RCC 7860 (cell line): ENCODE measurements around the gene BAIAP2L2.
A peak's percentile ranks its signal among the peaks of the same experiment; 100 is the strongest.
"Not testable (repeated sequence)": the region's sequence is repeated elsewhere in the genome, so short reads cannot be mapped to it uniquely, and the experiment has no call there.

Experiments used
- DNase-seq: peaks from one replicate; pipeline ENCODE4 v3.0.0-alpha.2; 2015; ENCODE audit warnings: low spot score
- FAIRE-seq: peaks from 2 replicates; lab custom pipeline; 2012; peaks lifted over from hg19 to GRCh38; lab: Jason Lieb, UNC

Gene BAIAP2L2, protein sequence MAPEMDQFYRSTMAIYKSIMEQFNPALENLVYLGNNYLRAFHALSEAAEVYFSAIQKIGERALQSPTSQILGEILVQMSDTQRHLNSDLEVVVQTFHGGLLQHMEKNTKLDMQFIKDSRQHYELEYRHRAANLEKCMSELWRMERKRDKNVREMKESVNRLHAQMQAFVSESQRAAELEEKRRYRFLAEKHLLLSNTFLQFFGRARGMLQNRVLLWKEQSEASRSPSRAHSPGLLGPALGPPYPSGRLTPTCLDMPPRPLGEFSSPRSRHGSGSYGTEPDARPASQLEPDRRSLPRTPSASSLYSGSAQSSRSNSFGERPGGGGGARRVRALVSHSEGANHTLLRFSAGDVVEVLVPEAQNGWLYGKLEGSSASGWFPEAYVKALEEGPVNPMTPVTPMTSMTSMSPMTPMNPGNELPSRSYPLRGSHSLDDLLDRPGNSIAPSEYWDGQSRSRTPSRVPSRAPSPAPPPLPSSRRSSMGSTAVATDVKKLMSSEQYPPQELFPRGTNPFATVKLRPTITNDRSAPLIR

DNA sequence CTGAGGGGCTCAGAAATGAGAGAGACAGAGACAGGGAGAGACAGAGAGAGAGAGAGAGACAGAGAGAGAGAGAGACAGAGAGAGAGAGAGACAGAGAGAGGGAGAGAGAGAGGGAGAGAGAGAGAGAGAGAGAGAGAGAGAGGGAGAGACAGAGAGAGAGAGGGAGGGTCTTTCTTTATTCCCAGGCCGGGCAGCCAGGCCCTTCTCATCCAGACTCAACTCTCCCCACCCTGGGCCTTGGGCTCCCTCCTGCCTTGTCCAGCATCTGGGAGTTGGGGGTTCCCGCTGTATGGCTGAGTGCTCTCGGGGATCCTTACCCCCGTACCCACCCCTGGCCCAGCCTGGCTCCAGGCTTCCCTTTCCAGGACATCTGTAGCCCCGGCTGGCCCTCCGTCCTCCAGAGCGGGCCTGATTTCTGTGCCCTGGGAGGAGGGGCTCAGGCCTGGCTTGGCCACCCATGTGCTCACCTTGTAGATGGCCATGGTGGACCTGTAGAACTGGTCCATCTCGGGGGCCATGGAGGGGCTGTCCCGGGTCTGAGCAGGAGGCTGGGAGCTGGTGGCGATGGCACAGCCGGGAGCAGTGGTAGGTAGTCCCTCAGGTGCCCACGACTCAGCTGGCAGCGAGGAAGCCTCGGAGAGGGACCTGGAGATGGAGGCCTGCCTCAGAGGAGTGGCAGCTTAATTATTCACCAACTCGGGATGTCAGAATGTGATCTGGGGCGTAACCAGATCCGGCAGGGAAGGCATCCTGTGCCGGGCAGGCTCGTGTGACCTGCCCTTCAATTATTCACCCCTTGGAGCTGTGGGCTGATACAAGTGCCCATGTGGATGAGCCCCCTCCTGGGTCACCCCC is at the start of gene BAIAP2L2:
BAIAP2L2 (minus strand) TSS at position 677 of the 855 bp plus-strand sequence; CDS start at position 518, 159 bp downstream.
- FAIRE-seq (peak; percentile 67), DNase-seq (peak; percentile 69)

DNA sequence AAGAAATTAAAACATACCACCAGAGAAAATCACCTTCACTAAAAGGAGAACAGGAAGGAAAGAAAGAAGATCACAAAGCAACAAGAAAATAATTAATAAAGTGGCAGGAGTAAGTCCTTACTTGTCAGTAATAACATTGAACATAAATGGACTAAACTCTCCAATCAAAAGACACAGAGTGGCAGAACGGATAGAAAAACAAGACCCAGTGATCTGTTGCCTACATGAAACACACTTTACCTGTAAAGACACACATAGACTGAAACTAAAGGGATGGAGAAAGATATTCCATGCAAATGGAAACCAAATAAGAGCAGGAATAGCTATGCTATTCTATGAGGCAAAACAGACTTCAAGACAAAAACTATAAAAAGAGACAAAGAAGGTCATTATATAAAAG is 45.2 kb upstream of the BAIAP2L2 start:
- FAIRE-seq (no peak), DNase-seq (no peak)

DNA sequence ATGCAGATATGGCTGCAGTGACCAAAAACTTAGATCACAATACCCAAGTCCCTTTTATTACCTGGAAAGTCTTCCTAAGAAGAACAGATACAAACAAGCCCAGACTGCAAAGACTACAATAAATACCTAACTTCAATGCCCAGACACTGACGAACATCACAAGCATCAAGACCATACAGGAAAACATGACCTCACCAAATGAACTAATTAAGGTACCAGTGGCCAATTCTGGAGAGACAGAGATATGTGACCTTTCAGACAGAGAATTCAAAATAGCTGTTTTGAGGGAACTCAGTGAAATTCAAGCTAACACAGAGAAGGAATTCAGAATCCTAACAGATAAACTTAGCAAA is 44.1 kb upstream of the BAIAP2L2 start:
- DNase-seq, FAIRE-seq: not testable (repeated sequence)

DNA sequence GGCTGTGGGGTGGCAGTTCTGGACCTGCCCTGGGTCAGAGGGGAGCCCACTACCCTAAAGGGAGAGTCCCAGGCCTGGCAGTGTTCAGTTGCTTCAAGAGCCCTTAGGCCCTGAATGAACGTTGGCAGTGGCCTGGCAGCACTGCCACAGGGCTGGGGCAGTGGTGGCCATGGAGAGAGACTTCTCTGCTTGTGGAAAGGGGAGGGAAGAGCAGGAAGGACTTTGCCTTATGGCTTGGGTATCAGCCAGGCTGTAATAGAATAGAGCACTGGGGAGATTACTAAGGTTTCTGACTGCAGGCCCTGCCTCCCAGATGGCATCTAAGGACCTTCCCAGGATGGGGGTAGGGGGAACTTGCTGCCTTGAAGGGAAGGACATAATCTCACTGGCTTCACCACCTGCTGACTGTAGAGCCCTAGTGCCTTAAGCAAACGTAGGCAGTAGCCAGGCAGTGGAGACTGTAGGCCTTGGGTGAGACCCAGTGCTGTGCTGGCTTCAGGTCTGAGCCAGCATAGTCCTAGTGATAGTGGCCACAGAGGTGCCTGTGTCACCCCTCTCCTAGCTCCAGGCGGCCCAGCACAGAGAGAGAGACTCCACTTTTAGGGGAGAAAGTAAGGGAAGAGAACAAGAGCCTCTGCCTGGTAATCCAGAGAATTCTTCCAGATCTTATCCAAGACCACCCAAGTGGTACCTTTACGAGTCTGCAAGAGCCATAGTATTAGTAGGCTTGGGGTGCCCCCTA is 43.5 kb upstream of the BAIAP2L2 start:
- FAIRE-seq (no peak), DNase-seq (no peak)

DNA sequence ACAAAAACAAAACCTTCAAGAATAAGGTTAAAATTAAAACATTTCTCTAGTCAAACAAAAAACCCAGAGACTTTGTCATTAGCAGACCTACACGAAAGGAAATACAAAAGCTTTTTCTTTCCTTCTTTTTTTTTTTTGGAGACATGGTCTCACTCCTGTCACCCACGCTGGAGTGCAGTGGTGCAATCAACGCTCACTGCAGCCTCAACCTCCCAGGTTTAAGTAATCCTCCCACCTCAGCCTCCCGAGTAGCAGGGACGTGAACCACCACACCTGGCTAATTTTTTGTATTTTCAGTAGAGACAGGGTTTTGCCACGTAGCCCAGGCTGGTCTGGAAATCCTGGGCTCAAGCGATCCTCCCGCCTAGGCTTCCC is 40.6 kb upstream of the BAIAP2L2 start:
- DNase-seq (no peak), FAIRE-seq (no peak)

DNA sequence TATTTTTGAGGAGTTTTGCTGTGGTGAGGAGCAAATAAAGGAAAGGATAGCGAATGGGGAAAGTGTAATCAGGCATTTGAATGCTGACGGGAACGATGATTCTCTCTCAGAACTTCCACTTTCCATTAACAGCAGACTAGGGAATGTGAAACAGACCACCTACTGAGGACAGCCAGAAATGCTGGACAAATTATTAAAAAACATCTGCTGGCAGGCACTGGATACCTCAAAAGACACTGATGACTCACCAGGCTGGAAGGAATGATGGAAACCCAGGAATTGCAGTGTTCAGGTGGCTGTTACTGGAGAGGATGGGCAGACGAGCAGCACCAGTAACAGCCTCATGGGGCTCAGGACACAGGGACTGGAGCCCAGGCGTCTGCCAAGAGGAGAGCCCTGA is 37.8 kb upstream of the BAIAP2L2 start:
- peak; percentile 29 for FAIRE-seq
- peak; percentile 55 for DNase-seq

DNA sequence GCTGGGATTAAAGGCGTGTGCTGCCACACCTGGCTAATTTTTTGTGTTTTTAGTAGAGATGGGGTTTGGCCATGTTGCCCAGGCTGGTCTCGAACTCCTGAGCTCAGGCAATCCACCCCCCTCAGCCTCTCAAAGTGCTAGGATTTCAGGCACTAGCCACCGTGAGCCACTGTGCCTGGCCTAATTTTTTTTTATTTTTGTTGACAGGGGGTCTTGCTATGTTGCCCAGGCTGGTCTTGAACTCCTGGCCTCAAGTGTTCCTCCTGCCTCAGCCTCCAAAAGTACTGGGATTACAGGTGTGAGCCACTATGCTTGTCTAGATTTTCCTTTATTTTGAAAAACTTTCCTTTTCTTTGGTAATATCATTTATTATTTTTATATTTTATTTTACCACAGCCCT is 35.7 kb upstream of the BAIAP2L2 start:
- not testable (repeated sequence) for FAIRE-seq, DNase-seq

DNA sequence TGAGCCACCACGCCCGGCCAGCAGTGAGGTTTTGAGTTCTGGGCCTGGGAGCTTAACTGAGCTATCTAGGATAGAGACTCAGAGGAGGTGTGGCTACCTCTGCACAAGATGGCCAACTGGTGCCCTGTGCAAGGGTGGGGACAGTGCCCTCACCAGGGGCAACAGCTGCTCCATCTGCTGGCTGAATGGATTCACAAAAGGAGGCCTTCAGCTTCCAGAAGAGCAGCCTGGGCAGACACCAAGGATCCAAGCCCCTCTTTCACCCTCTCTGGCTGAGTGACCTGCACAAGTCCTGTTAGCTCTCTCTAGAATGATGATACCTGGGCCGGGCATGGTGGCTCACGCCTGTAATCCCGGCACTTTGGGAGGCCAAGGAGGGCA is 33.5 kb upstream of the BAIAP2L2 start:
- no peak for FAIRE-seq
- DNase-seq = no peak

DNA sequence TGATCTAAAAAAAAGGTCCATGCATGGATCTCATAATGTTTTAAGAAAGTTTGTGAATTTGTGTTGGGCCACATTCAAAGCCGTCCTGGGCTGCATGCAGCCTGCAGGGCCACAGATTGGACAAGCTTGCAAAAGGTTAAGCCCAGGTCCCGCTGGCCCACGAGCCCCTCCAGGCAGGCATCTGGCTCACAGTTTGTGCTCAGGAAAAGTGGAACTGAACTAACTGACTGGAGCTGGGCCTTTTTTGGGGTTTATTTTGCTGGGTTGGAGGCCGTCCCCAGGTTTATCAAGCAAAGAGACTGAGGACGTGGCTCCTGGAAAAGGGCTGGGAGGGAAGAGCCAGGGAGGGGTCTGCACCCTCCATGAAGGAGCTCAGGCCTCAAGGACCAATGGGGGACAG is 32.1 kb upstream of the BAIAP2L2 start:
- DNase-seq (no peak), FAIRE-seq (no peak)

DNA sequence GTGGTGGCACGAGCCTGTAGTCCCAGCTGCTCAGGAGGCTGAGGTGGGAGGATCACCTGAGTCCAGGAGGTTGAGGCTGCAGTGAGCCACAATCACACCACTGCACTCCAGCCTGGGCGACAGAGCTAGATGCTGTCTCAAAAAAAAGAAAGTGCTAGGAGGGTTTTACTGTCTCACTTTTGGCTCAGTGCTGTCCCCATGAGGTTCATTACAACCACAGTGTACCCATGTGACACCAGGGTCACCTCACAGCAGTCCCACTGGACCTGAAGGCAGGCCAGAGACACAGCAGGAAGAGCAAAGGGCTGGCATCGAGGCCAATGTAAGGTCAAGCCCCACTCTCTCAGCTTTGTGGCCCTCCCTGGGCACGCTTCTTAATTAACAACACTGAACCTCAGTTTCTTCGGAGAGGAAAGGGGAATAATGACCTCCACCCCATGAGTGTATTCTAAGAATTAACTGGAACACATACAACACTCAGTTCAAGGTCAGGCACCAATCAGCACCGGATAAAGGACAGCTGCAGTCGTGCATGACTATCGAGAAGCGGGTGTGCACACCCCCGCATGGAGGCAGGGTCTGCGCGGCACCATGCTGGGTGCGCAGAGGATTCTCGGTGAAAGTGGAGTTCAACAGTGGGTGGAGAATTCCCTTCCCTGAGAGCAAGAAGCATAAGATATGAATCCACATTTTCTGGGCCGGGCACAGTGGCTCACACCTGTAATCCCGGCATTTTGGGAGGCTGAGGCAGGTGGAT is 30.9 kb upstream of the BAIAP2L2 start:
- FAIRE-seq (no peak), DNase-seq (no peak)

DNA sequence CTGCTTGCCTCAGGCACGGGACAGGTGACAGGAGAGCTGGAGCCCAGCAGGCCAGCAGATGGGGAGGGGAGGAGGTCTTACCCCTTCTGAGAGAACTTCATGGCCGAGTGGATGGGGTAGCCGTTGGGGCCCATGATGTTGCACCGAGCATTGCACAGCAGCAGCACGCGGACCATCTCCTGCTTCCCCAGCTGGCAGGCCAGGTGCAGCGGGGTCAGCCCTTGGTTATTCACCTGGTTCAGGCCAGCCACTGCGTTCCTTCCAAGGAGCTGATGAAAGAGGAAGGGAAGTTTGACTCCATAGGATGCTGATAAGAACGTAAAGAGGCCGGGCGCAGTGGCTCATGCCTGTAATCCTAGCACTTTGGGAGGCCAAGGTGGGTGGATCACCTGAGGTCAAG is 29.4 kb upstream of the BAIAP2L2 start:
- FAIRE-seq (no peak), DNase-seq (no peak)

DNA sequence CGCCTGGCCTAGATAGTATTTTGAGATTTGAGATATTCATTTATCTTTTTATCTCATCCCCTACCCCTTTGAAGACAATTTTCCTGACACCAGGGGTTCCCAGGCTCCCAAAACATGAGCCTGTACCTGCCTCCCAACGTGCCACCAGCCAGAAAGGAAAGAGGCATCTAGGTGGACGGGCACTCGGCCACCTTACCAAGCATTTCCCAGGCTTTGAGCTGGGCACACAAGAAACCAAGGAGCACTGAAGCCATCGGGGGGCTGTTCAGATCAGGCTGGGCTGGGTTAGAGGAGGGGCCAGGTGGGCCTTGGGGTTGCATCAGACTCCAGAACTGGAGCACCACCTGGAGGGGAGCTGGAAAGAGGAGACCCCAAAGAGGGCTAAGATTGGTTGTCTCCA is 28.5 kb upstream of the BAIAP2L2 start:
- FAIRE-seq (no peak), DNase-seq (no peak)

DNA sequence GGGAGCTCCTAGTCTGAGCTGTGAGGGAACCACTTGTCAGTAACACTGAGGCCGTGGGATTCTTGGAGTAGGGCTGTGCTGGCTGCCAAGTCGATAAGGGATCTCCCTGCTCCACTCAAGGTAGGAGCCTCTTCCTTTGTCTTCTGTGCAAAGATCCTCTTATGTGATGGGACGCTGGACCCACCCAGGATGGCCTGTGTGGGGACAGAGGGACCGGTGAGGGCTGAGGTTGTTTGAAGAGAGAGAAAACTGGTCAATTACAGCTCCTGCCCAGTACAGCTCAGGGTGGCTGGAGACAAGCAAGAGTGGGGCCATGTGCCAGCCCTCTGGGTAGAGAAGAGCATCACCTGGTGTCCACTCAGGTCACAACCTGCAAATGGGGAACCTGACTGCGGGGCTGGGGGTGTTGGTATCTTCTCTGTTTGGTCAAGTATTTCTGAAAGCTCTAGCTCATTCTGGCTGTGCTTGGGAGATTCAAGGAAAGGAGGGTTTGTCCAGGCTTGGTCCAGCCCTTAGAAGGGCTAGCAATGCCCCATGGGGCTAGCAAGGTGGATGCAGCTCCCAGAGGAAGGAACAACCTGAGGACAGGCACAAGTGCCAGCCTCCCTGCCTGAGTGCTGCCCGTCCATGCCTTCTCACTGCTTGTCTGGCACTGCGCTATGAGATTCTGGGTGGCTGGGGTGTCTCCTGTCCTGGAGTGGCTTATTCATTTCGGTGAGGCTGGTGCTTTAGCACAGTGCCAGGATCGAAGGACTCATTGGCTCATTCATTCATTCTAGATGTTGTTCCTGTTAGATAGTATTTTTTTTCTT is 27.6 kb upstream of the BAIAP2L2 start:
- FAIRE-seq (no peak), DNase-seq (no peak)

DNA sequence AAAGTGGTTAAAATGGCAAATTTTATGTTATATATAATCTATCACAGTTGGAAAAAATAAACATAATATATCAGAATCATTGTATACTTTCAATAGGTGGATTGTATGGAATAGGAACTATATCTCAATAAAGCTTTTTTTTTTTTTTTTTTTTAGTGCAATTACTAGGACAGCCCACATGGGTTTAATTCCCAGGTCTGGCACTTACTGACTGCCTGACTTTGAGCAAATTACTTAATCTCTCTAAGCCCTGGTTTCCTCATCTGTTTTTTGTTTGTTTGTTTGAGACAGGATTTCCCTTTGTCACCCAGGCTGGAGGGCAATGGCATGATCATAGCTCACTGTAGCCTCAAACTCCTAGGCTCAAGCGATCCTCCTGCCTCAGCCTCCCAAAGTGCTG is 26.1 kb upstream of the BAIAP2L2 start:
- DNase-seq (no peak), FAIRE-seq (no peak)

DNA sequence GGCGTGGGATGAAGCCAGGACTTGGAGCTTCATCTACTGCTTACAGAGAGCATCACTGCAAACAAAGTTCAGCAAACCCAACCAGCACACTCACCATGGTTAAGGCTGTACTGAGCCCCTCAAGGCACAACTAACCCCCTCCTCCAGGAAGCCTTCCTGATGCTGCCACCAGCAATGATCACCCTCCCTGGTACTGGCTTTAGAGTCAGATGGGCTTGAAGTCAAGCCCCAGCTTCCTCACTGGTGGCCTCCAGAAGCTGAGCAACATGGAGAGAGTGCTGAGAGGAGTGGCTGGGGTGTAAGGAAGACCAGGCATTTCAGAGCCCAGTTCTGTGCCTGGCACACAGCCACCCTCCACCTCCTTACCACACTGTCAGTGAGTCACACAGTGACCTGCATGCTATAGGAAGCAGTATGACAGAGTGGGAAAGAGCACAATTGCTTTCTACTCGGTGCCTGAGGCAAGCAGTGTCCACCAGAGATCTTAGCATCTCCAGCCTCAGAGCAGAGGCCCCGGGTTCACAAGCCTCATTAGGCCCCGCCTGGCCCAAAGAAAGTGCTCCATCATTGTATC is 24.7 kb upstream of the BAIAP2L2 start:
- peak; percentile 74 for FAIRE-seq
- peak; percentile 75 for DNase-seq

DNA sequence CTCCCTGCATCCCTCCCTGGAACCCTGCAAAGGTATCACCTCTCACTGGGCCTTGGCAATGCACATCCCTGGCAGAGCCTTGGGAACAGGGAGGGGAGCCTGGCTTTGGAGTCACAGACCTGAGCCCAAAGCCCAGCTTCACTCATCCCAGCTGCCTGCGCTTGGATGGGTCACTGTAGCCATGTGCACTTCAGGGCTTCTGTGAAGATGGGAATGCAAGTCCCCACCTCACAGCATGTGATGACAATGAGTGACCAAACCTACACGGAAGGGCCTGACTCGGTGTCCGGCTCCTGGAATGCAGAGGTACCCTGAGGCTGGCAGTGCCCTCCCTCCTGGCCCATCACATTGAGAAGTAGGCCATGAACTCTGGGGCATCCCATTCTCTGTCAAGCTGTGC is 22.8 kb upstream of the BAIAP2L2 start:
- FAIRE-seq (no peak), DNase-seq (no peak)

DNA sequence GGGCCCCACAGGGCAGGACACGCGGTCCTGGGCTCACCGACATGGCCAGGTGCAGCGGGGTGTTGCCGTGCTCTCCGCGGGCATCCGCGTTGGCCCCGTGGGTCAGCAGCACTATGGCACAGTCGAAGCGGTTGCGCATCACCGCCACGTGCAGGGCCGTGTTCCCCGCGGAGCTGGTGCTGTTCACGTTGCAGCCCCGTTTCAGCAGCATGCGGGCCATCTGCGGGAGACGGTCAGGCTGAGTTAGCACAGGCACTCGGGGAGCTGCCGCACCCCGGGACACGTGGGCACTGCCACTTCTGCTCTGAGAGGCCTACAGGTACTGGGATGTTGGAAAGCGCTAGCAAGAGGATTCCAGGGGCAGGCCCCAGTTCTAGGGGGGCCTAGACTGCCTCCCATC is 22.3 kb upstream of the BAIAP2L2 start:
- no peak for DNase-seq
- no peak for FAIRE-seq

DNA sequence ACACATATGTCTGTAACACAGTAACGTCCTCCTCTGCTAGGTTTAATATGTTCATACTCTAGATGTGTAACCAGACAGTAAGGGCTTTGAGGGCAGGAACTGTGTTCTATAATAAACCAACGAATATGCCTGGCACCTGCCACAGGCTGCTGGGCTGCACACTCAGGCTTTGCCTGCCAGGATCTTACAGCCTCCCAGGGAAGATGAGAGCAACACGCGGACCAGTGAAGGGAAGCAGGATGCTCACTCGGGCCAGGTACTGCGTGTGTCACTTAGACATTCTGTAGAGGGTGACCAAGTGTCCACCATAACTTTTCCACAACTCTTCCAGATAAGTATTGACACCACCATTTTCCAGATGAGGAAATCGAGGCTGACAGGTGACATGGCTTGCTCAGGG is 21.7 kb upstream of the BAIAP2L2 start:
- FAIRE-seq (no peak), DNase-seq (no peak)

DNA sequence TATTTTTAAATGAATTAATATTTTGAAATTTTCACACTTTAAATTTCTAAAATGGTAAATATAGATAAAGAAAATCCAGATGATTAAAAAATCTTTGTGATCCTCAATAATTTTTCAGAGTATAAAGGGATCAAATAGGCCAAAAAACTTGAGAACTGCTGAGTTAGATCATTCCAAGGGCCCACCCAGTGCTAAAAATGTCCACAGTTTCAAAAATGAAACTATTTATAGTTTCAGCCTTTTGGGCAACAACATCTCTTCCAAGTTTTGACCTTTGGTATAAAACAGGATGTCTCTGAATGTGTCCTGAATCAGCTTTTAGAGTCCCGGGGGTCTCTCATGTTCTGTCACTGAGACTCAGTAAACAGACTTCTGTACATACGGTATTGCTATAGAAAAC is 20.9 kb upstream of the BAIAP2L2 start:
- FAIRE-seq = no peak
- no peak for DNase-seq
